K562 (cell line): ENCODE results near the gene ZNF407. TPM values are rescaled to one million over a fixed set of nuclear protein-coding genes. Genes with fewer than 3 reads are reported as not detected.

Experiments
- ATAC-seq: fragments of 200-7000 bp; cut with Tn5 transposase; 3 replicates; pipeline ENCODE4 v1.9.1; 2020; ENCODE audit warnings: moderate library complexity
- BruUV-seq: library from RNA; stranded (reverse); fragments of 400-500 nt; replicated peaks from 2 replicates; lab custom pipeline; 2021; lab: Mats Ljungman, UMichigan
- CTCF ChIA-PET: fragments of 300-600 bp; formaldehyde crosslinking; extraction: SDS; loops from one replicate; lab custom pipeline; 2021; ENCODE audit warnings: low intra/inter-chr PET ratio; lab: Yijun Ruan, JAX
- POLR2A ChIA-PET: fragments of 300-600, 350-650 bp; sonication (Branson Sonifier 250); formaldehyde crosslinking; extraction: SDS; loops from one replicate; lab custom pipeline; 2021; ENCODE audit warnings: antibody characterized with exemption, inconsistent platforms; lab: Yijun Ruan, JAX
- DNase-seq, 4 experiments: peaks; one replicate each; pipeline versions ENCODE4 v3.0.0 to v3.0.0-alpha.2; 2011 to 2018; ENCODE audit warnings: low spot score in 3 of 4, mixed read lengths in 3 of 4; ENCODE audit errors: extremely low read depth in 1 of 4
- FAIRE-seq: peaks from 2 replicates; lab custom pipeline; 2011; peaks lifted over from hg19 to GRCh38; lab: Jason Lieb, UNC
- H2AFZ ChIP-seq: 2 replicates; pipeline ENCODE4 v1.6.0; 2011; ENCODE audit warnings: low read depth, low read length, control low read depth, inconsistent platforms
- H3K27ac ChIP-seq: fragments of 200-600 bp; 3 replicates; pipeline ENCODE4 v1.8.0; 2011; ENCODE audit warnings: low read depth, mild to moderate bottlenecking, control low read depth, inconsistent platforms, low read length, moderate library complexity, mixed read lengths; ENCODE audit errors: extremely low read depth
- H3K27me3 ChIP-seq, 2 experiments: fragments of 300-600 bp in 1 of 2; 2 replicates in 1 of 2; 3 replicates in 1 of 2; pipeline versions ENCODE4 v1.6.0 to v1.8.0; 2011; ENCODE audit warnings: inconsistent platforms in 2 of 2, low read length in 2 of 2, mild to moderate bottlenecking in 1 of 2, mixed read lengths in 1 of 2, moderate library complexity in 1 of 2; ENCODE audit not compliant: control insufficient read depth in 2 of 2, insufficient read depth in 2 of 2
- H3K36me3 ChIP-seq: fragments of 300-600 bp; 3 replicates; pipeline ENCODE4 v1.8.0; 2011; ENCODE audit warnings: mild to moderate bottlenecking, low read length, inconsistent platforms; ENCODE audit not compliant: control insufficient read depth, insufficient read depth
- H3K4me1 ChIP-seq, 2 experiments: fragments of 200-600 bp in 1 of 2; replicated peaks in 1 of 2; 2 replicates in 1 of 2; 3 replicates in 1 of 2; pipeline versions ENCODE4 v1.5.1 to v1.8.0; 2011; ENCODE audit warnings: inconsistent platforms in 2 of 2, low read length in 2 of 2, mild to moderate bottlenecking in 1 of 2, mixed read lengths in 1 of 2, moderate library complexity in 1 of 2; ENCODE audit not compliant: control insufficient read depth in 2 of 2, insufficient read depth in 2 of 2
- H3K4me2 ChIP-seq: 2 replicates; pipeline ENCODE4 v1.6.1; 2011; ENCODE audit warnings: low read length, control low read depth, inconsistent platforms, mixed read lengths; ENCODE audit not compliant: insufficient read depth
- H3K4me3 ChIP-seq: fragments of 200-600 bp; sonication (generic), shearing (Covaris generic); 2 replicates; pipeline ENCODE4 v1.5.1; 2016; ENCODE audit warnings: control low read depth, inconsistent platforms
- H3K79me2 ChIP-seq: fragments of 200-600 bp; 3 replicates; pipeline ENCODE4 v1.8.0; 2011; ENCODE audit warnings: low read length, inconsistent platforms; ENCODE audit not compliant: control insufficient read depth, insufficient read depth
- H3K9ac ChIP-seq, 2 experiments: 2 replicates each; pipeline versions ENCODE4 v1.6.0 to v1.6.1; 2011; ENCODE audit warnings: low read depth in 2 of 2, low read length in 2 of 2, control low read depth in 1 of 2, inconsistent platforms in 1 of 2, mild to moderate bottlenecking in 1 of 2, mixed read lengths in 1 of 2; ENCODE audit not compliant: insufficient read depth in 1 of 2
- H3K9me1 ChIP-seq: one replicate; pipeline ENCODE4 v1.6.0; 2011; ENCODE audit warnings: inconsistent platforms, mild to moderate bottlenecking, low read length, moderate library complexity; ENCODE audit not compliant: control insufficient read depth, insufficient read depth
- H3K9me3 ChIP-seq: replicated peaks from 2 replicates; pipeline ENCODE4 v1.5.1; 2011; ENCODE audit warnings: low read depth, low read length, inconsistent platforms; ENCODE audit not compliant: control insufficient read depth, insufficient read depth
- H4K20me1 ChIP-seq: replicated peaks from 2 replicates; pipeline ENCODE4 v1.6.1; 2011; ENCODE audit warnings: low read length, inconsistent platforms, mixed read lengths; ENCODE audit not compliant: control insufficient read depth, insufficient read depth
- MCM3 ChIP-seq: fragments of 450-650 bp; IDR thresholded peaks from 2 replicates; pipeline ENCODE4 v1.6.1; 2016
- ZNF253 ChIP-seq: fragments of 250-450 bp; sonication (Bioruptor Pico); conservative IDR thresholded peaks from 2 replicates; pipeline ENCODE4 v1.6.1; 2021; ENCODE audit warnings: mild to moderate bottlenecking
- ZNF76 ChIP-seq: fragments of 250-450 bp; sonication (Bioruptor Pico); IDR thresholded peaks from 2 replicates; pipeline ENCODE4 v1.4.0; 2020; ENCODE audit warnings: mild to moderate bottlenecking, moderate library complexity, borderline replicate concordance
- WGBS: fragments of 100-300 bp; shearing (Covaris generic); methylation state at CpG from one replicate; pipeline ENCODE4 v1.1.6; 2016; ENCODE audit warnings: low coverage, mixed read lengths; ENCODE audit not compliant: insufficient coverage; ENCODE audit errors: missing lambda C conversion rate; 5-methylcytosine and 5-hydroxymethylcytosine counted together
- in situ Hi-C: fragments of 300-500 bp; cut with MboI; formaldehyde crosslinking; loops from 4 replicates; pipeline ENCODE4 v1.15.0; 2018; ENCODE audit warnings: inconsistent platforms, mixed read lengths
- intact Hi-C: fragments of 100-400 bp; cut with micrococcal nuclease; formaldehyde crosslinking; loops from 2 replicates; pipeline ENCODE4 v1.14.2; 2022
- polyA plus RNA-seq, 8 experiments: library from polyadenylated mRNA; depleted of rRNA in 4 of 8; stranded (reverse) in 5 of 8; unstranded in 3 of 8; fragments of >200 nt; fragmentation: Nextera tagmentation in 2 of 8; fragmentation: Illumina TruSeq in 1 of 8; extraction: Ambion mirVana in 2 of 8; extraction: Trizol in 1 of 8; gene quantifications; 2 replicates each; pipeline versions ENCODE4 v1.2.1 to v1.2.3, GENCODE V29; 2011 to 2014; ENCODE audit warnings: inconsistent platforms in 1 of 8, missing spikeins in 1 of 8
- total RNA-seq, 7 experiments: library from RNA; depleted of rRNA in 6 of 7; stranded (reverse); fragments of >200 nt in 6 of 7; fragmentation: Illumina TruSeq in 2 of 7; extraction: Trizol in 2 of 7; gene quantifications; 2 replicates each; pipeline versions ENCODE4 v1.2.1 to v1.2.3, GENCODE V29; 2011 to 2021; ENCODE audit warnings: low replicate concordance in 1 of 7
- TF ChIP-seq, protein P1 (sequence below): IDR thresholded peaks from 2 replicates; pipeline ENCODE4 v1.6.1; 2012; ENCODE audit warnings: low read depth, low read length, improper control_type of control experiment, borderline replicate concordance

The ZNF407 gene
- total and polyA plus RNA-seq, 9 of the 15 experiments (the other 6 are each of a cell fraction or from before 2014, with no cell fraction given) = 0.21 to 5.4 (median 2.3) TPM

DNA sequence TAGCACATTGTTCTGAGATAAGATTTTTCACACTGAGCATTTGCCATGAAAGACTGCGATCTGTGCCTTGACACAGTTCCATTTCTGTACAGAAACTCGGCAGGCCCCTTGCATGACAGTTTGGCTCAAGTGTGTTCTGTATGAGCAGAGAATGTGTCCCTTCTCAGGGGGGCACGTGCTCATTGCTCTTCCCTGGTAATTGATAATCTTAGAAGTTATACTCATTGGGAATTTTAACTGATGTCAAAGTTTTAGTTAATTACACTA lies 440.0 kb downstream of the ZNF407 start:
- H3K4me1 ChIP-seq = no peaks in the 10 kb centered on the region
- no peak overlapping the region for H3K27ac ChIP-seq
- H2AFZ ChIP-seq = no peak overlapping the region
- H4K20me1 ChIP-seq = no peaks in the 10 kb centered on the region
- TF ChIP-seq ZNF76 (CRISPR knock-in tag) (no peak), ZNF253 (CRISPR knock-in tag) (no peak)
- H3K27me3 ChIP-seq = no peaks in the 10 kb centered on the region
- BruUV-seq = no TSS peak
- ChIA-PET CTCF (no interaction called here), POLR2A (interaction anchor here (0.6 kb wide), 1 partner anchor 47 kb away, joined by 3 read pairs; no protein-coding TSS in a partner anchor)
- FAIRE-seq (no peak), DNase-seq (no peak), ATAC-seq (no peak)
- no peak overlapping the region for H3K9ac ChIP-seq
- WGBS = 11% methylated on average over 3 of the region's 3 CpGs
- H3K9me3 ChIP-seq = no peaks in the 10 kb centered on the region
- no peak overlapping the region for H3K4me2 ChIP-seq
- no peaks in the 10 kb centered on the region for H3K79me2 ChIP-seq
- H3K4me3 ChIP-seq = no peak overlapping the region
- no peaks in the 10 kb centered on the region for H3K9me1 ChIP-seq
- in situ Hi-C loops = no loop called here
- H3K36me3 ChIP-seq = no peaks in the 10 kb centered on the region
- intact Hi-C loops = no loop called here

DNA sequence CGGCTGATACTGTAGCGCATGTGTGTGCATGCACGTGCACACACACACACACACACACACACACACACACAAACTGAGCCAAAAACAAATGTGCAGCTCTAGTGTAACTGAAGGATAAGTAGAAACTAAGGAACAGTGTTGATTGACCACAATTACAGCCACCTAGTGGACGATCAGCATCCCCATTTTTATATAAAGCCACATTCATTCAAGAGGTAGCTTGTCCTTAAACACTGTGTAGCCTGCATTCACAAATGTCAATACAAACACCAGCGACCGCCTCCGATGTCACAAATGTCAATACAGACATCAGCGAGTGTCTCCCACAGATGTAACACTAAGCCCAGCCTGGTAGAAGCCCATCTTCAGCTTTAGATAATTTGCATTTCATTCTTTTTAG lies 443.9 kb downstream of the ZNF407 start:
- no peak overlapping the region for H3K4me2 ChIP-seq
- no peak overlapping the region for H2AFZ ChIP-seq
- ATAC-seq (no peak), FAIRE-seq (no peak), DNase-seq (no peak)
- in situ Hi-C loops (no loop called here), intact Hi-C loops (no loop called here)
- H3K79me2 ChIP-seq = no peaks in the 10 kb centered on the region
- no peak overlapping the region for H3K27ac ChIP-seq
- H3K9ac ChIP-seq = no peak overlapping the region
- H3K4me1 ChIP-seq = no peaks in the 10 kb centered on the region
- H3K27me3 ChIP-seq = no peaks in the 10 kb centered on the region
- H3K4me3 ChIP-seq = no peak overlapping the region
- H4K20me1 ChIP-seq = no peaks in the 10 kb centered on the region
- no peaks in the 10 kb centered on the region for H3K9me3 ChIP-seq
- H3K9me1 ChIP-seq = no peaks in the 10 kb centered on the region
- no peaks in the 10 kb centered on the region for H3K36me3 ChIP-seq
- no TSS peak for BruUV-seq
- WGBS = 39% methylated on average over 8 of the region's 8 CpGs
- TF ChIP-seq, protein P1, sequence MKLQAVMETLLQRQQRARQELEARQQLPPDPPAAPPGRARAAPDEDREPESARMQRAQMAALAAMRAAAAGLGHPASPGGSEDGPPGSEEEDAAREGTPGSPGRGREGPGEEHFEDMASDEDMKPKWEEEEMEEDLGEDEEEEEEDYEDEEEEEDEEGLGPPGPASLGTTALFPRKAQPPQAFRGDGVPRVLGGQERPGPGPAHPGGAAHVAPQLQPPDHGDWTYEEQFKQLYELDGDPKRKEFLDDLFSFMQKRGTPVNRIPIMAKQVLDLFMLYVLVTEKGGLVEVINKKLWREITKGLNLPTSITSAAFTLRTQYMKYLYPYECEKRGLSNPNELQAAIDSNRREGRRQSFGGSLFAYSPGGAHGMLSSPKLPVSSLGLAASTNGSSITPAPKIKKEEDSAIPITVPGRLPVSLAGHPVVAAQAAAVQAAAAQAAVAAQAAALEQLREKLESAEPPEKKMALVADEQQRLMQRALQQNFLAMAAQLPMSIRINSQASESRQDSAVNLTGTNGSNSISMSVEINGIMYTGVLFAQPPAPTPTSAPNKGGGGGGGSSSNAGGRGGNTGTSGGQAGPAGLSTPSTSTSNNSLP = peak; percentile 57; the same call in 1 of the 2 replicates
- no peak for TF ChIP-seq MCM3
- ChIA-PET POLR2A (no interaction called here), CTCF (no interaction called here)
